Activated naive CD4-positive, alpha-beta T cell treated with anti-CD3 and anti-CD28 coated beads, Interleukin-2, amount 10 ng/mL, durations not matched to agents 7 days and 5 days (primary cell): ENCODE results near the gene CACNA1D.

Experiments
- CTCF ChIA-PET: fragments of 350-600 bp; sonication (Branson Sonifier 250); formaldehyde crosslinking; loops from one replicate; lab custom pipeline; 2021; ENCODE audit warnings: antibody characterized with exemption; lab: Charles Lee
- DNase-seq: peaks from one replicate; pipeline ENCODE4 v3.0.0-alpha.2; 2020
- H3K27ac Mint-ChIP-seq: one replicate; pipeline ENCODE4 v1.8.0; 2021; ENCODE audit warnings: mild to moderate bottlenecking, moderate library complexity, mixed read lengths
- H3K27me3 Mint-ChIP-seq: one replicate; pipeline ENCODE4 v1.8.0; 2021; ENCODE audit warnings: mild to moderate bottlenecking, mixed read lengths
- H3K36me3 Mint-ChIP-seq: one replicate; pipeline ENCODE4 v1.8.0; 2021; ENCODE audit warnings: mixed read lengths
- H3K4me1 Mint-ChIP-seq: one replicate; pipeline ENCODE4 v1.8.0; 2021; ENCODE audit warnings: mixed read lengths
- H3K4me3 Mint-ChIP-seq: one replicate; pipeline ENCODE4 v1.8.0; 2021; ENCODE audit warnings: mild to moderate bottlenecking, moderate library complexity, mixed read lengths
- H3K9me3 Mint-ChIP-seq: one replicate; pipeline ENCODE4 v1.8.0; 2021; ENCODE audit warnings: mixed read lengths

The CACNA1D gene

DNA sequence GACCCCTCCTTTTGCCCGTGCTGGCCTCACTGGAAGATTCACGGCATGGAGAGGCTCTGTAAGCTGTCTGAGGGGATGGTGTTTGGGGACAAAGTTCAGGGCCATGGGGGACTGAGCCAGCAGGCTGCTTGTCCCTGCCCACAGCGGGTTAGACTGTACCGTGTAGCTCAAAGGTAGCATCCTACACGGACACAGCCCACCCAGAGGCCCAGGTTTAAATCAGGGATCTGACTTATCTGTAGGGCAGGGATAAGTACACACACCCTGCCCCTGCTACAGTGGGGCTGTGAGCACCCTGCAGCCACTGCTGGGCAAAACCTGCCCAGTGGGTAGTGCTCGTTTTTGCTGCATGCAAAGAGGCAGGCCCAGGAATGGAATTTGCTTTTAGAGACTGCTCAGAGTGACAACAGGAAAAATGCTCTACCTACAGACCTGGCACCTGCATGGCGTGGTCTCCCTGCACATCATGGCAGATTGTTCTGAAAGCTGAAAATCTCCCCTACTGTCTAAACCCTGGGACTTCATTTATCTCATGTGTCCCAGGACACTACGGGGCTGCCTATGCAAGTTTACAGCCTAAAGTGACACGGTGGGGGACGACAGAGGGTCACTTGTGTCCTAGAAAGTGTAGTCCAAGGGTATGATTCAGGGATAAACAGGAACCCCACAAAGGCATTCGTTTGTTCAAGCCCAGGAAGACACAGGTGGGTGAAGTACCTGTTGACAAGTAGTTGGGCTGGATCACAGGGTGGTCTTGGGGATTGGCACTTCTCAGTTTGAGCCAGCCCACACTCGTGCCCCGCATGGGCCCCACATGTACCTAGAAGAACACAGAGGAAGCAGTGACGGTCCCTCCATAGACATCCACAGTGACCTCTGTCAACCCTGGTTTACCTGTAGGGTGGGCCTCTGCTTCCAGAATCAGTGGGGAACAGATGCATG lies 324.1 kb downstream of the CACNA1D start:
- no peak overlapping the region for H3K27ac Mint-ChIP-seq
- H3K27me3 Mint-ChIP-seq = peaks cover 28% of the 10 kb centered on the region
- no peaks in the 10 kb centered on the region for H3K36me3 Mint-ChIP-seq
- CTCF ChIA-PET = no interaction called here
- no peaks in the 10 kb centered on the region for H3K9me3 Mint-ChIP-seq
- no peak for DNase-seq
- H3K4me3 Mint-ChIP-seq = no peak overlapping the region
- H3K4me1 Mint-ChIP-seq = peaks cover 5% of the 10 kb centered on the region

DNA sequence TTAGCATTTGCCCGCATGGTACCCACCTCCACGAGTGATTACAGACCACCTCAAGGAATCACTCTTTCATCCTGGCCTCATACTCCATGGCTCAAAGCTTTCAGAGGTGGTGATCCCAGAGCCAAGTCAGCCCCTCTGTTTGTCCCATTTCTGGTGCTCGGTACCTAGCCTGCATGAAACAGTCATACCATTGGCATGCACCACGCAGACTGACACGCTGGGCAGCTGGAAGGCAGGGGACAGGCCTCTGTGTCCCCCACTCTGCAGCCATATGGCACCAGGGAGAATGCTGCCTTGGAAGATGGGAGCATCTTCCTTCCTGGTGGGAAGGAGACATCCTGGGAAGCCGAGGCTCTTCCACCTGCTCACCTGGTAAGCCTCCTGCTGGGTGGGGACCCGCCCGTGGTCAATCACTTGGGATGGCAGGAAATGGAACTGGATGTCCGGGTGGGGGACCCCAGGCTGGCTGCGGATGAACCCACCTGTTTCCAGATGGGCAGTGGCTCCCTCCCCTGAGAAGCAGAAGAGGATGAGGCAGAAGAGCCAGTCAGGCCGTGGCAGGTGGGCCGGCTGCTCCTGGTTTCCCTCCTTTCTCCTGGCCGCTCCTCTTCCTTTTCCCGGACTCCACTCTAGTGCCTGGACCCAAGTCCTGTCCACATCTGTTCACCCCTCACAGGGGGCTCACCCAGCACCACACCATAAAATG lies 324.9 kb downstream of the CACNA1D start:
- Mint-ChIP-seq H3K4me1 (peaks cover 5% of the 10 kb centered on the region), H3K36me3 (no peaks in the 10 kb centered on the region), H3K27me3 (peaks cover 30% of the 10 kb centered on the region), H3K9me3 (no peaks in the 10 kb centered on the region), H3K4me3 (no peak overlapping the region), H3K27ac (no peak overlapping the region)
- DNase-seq = no peak
- CTCF ChIA-PET = no interaction called here

DNA sequence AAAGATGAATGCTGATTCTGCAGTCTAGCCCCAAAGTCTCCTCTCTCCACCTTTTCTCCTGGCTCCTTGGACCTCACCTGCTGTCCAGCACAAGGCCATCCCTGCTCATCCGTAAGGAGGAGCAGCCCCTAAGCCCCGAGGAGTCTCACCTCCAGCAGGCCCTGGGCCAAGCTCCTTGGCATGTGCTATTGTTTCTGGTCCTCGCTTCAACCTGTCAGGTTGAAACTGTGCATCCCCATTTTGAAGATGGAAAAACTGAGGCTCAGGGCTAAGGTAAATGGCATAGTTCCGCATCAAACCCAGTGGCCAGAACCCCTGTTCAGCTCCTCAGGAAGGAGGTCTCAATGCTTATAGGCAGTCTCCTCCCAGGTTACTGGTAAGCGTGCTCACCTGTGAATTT lies 325.7 kb downstream of the CACNA1D start:
- Mint-ChIP-seq H3K9me3 (no peaks in the 10 kb centered on the region), H3K27me3 (peaks cover 35% of the 10 kb centered on the region)

GRCh38 chr3:53820756-53821580 lies 326.6 kb downstream of the CACNA1D start:
- DNase-seq = no peak
- peaks cover 35% of the 10 kb centered on the region for H3K27me3 Mint-ChIP-seq

More for the DNA sequence above, 325.7 kb downstream of the CACNA1D start:
- no peak for DNase-seq
- Mint-ChIP-seq H3K27ac (no peak overlapping the region), H3K4me1 (peaks cover 5% of the 10 kb centered on the region), H3K4me3 (no peak overlapping the region), H3K36me3 (no peaks in the 10 kb centered on the region)
- CTCF ChIA-PET = no interaction called here

GRCh38 chr3:53821631-53822121 lies 327.3 kb downstream of the CACNA1D start:
- CTCF ChIA-PET = no interaction called here
- no peak for DNase-seq
- Mint-ChIP-seq H3K4me3 (no peak overlapping the region), H3K9me3 (no peaks in the 10 kb centered on the region), H3K27ac (no peak overlapping the region), H3K27me3 (peaks cover 28% of the 10 kb centered on the region), H3K36me3 (no peaks in the 10 kb centered on the region), H3K4me1 (peaks cover 5% of the 10 kb centered on the region)

More at GRCh38 chr3:53820756-53821580, 326.6 kb downstream of the CACNA1D start:
- Mint-ChIP-seq H3K4me3 (no peak overlapping the region), H3K4me1 (peaks cover 5% of the 10 kb centered on the region), H3K27ac (no peak overlapping the region), H3K36me3 (no peaks in the 10 kb centered on the region), H3K9me3 (no peaks in the 10 kb centered on the region)
- CTCF ChIA-PET = no interaction called here

DNA sequence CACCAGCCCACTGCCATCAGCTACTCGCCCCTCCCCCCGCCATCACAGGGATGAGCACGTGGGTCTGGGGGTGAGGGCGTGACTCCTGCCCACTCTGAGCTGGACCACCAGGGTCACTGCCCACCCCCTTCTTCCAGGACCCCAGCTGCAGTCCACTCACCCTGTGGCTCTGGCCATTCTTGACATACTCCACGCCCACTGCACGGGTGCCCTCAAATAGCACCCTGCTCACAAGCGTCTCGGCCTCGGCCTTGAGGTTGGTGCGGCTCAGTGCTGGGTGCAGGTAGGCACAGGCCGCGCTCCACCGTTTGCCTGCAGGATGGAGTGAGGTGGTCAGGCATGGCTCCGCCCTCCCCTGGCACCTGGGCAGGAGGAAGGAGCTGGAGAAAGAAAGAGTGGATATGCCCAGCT lies 327.9 kb downstream of the CACNA1D start:
- peaks cover 5% of the 10 kb centered on the region for H3K4me1 Mint-ChIP-seq
- no peaks in the 10 kb centered on the region for H3K36me3 Mint-ChIP-seq
- H3K9me3 Mint-ChIP-seq = no peaks in the 10 kb centered on the region
- peaks cover 21% of the 10 kb centered on the region for H3K27me3 Mint-ChIP-seq
- H3K4me3 Mint-ChIP-seq = no peak overlapping the region
- no peak overlapping the region for H3K27ac Mint-ChIP-seq
- no peak for DNase-seq
- CTCF ChIA-PET = no interaction called here

DNA sequence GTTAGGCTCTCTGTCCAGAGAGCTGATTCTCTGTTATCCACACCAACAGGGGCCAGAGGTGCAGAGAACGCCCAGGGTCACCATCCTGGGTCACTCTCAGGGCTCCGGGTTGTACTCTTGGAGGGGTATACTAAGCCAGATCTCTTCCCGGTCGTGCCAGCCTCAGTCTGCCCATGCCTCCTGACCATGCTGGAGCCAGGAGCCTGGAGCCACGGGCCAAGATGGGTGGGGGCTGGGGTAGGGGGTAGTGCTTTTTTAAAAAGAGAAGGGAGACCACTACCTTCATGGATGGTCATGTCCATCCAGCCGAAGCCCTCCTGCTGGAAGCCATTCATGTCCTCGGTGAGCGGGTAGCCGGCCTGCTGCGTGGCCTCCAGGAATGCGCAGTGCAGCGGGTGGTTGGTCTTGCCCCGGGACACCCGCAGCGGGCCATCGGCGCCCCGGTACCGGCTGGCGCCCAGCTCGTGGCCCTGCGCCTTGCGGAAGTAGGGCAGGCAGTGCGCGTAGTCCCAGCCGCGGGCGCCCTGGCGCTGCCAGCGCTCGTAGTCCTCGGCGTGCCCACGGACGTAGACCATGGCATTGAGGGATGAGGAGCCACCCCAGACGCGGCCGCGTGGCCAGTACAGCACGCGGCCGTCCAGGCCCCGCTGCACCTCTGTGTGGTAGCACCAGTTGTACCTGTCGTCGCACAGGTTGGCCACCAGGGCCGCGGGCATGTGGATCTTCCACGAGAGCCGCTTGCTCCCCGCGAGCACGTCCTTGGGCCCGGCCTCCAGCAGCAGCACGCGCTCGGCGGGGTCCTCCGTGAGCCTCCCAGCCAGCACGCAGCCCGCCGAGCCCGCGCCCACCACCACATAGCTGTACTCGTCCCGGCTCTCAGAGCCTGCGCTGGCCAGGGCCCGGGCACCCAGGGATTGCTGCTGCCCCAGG lies 328.9 kb downstream of the CACNA1D start:
- no peak overlapping the region for H3K4me3 Mint-ChIP-seq
- no peak overlapping the region for H3K27ac Mint-ChIP-seq
- H3K9me3 Mint-ChIP-seq = no peaks in the 10 kb centered on the region
- H3K36me3 Mint-ChIP-seq = no peaks in the 10 kb centered on the region
- no peaks in the 10 kb centered on the region for H3K4me1 Mint-ChIP-seq
- CTCF ChIA-PET = no interaction called here
- DNase-seq = no peak
- H3K27me3 Mint-ChIP-seq = peaks cover 11% of the 10 kb centered on the region

- Mint-ChIP-seq H3K4me1 (no peaks in the 10 kb centered on the region), H3K36me3 (no peaks in the 10 kb centered on the region)
- CTCF ChIA-PET = no interaction called here
These were observed 329.7 kb downstream of the CACNA1D start for GRCh38 chr3:53823956-53824657.

DNA sequence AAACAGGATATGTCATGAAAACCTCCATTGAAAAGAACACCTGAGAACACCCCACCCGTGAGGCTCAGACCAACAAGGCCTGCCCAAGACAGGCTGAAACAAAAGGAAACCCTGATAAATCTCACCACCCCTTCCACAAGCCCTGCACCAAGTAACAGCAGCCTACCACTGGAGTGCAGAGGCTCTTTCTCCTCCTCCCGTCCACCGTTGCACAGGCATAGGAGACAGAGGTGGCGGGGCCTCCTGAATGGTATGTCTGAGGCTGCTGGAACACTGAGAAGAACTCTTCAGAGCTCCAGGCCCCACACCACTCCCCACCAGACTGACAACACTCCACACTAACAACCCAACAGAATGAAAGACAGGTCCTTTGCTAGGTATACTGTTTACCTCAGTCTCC lies 330.4 kb downstream of the CACNA1D start:
- Mint-ChIP-seq H3K27ac (no peak overlapping the region), H3K4me3 (no peak overlapping the region), H3K36me3 (no peaks in the 10 kb centered on the region), H3K9me3 (no peaks in the 10 kb centered on the region), H3K27me3 (peaks cover 7% of the 10 kb centered on the region), H3K4me1 (no peaks in the 10 kb centered on the region)
- no peak for DNase-seq
- CTCF ChIA-PET = no interaction called here

More at GRCh38 chr3:53823956-53824657, 329.7 kb downstream of the CACNA1D start:
- Mint-ChIP-seq H3K4me3 (no peak overlapping the region), H3K27ac (no peak overlapping the region), H3K27me3 (peaks cover 7% of the 10 kb centered on the region), H3K9me3 (no peaks in the 10 kb centered on the region)
- no peak for DNase-seq

GRCh38 chr3:53826048-53826447 lies 331.6 kb downstream of the CACNA1D start:
- Mint-ChIP-seq H3K9me3 (no peaks in the 10 kb centered on the region), H3K4me1 (no peaks in the 10 kb centered on the region), H3K27ac (no peak overlapping the region), H3K27me3 (peaks cover 7% of the 10 kb centered on the region), H3K4me3 (no peak overlapping the region), H3K36me3 (no peaks in the 10 kb centered on the region)
- CTCF ChIA-PET = no interaction called here
- DNase-seq = no peak

GRCh38 chr3:53828581-53828980 lies 334.2 kb downstream of the CACNA1D start:
- no peak for DNase-seq
- CTCF ChIA-PET = no interaction called here
- Mint-ChIP-seq H3K4me1 (no peaks in the 10 kb centered on the region), H3K9me3 (no peaks in the 10 kb centered on the region), H3K4me3 (no peak overlapping the region), H3K36me3 (no peaks in the 10 kb centered on the region), H3K27ac (no peak overlapping the region), H3K27me3 (peaks cover 10% of the 10 kb centered on the region)

DNA sequence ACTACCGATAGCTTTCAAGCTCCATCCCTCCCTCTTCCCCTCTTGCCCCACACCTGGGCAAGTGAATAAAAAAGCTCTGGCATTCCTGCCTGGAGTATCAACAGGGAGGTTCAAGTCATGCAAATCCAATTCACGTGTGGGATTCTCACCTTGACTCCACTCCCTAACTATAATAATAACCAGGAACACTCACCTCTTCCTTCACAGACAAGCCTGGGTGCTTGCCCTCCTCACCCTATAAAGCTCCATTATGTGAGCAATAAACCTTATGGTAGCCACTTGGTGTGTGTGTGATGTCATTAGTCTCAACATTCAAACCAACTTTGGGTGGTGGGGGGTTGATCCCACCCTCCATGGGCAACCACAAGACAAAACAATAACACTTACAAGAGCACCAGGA lies 335.2 kb downstream of the CACNA1D start:
- H3K27me3 Mint-ChIP-seq = peaks cover 6% of the 10 kb centered on the region
- CTCF ChIA-PET = no interaction called here
- H3K36me3 Mint-ChIP-seq = no peaks in the 10 kb centered on the region
- no peak for DNase-seq
- H3K4me1 Mint-ChIP-seq = no peaks in the 10 kb centered on the region
- H3K4me3 Mint-ChIP-seq = no peak overlapping the region
- H3K27ac Mint-ChIP-seq = no peak overlapping the region
- H3K9me3 Mint-ChIP-seq = no peaks in the 10 kb centered on the region

GRCh38 chr3:53830944-53831343 lies 336.5 kb downstream of the CACNA1D start:
- Mint-ChIP-seq H3K9me3 (no peaks in the 10 kb centered on the region), H3K4me3 (no peak overlapping the region), H3K36me3 (no peaks in the 10 kb centered on the region), H3K4me1 (no peaks in the 10 kb centered on the region), H3K27me3 (peaks cover 3% of the 10 kb centered on the region), H3K27ac (no peak overlapping the region)
- CTCF ChIA-PET = no interaction called here
- DNase-seq = no peak
